Ovary (tissue), 3 donors: ENCODE measurements around the gene EIF4E1B.

Experiments used
- EP300 ChIP-seq: sonication (generic); formaldehyde crosslinking; IDR thresholded peaks from one replicate; pipeline ENCODE4 v1.6.1; 2017; ENCODE audit warnings: antibody characterized with exemption
- POLR2A ChIP-seq: fragments of 450-650 bp; IDR thresholded peaks from one replicate; pipeline ENCODE4 v1.6.1; 2017; ENCODE audit warnings: antibody characterized with exemption, mild to moderate bottlenecking, moderate library complexity
- TF ChIP-seq, protein P1 (sequence below), 3 donors: fragments of 450-650 bp in 2 of 3; fragments of 200-600 bp in 1 of 3; IDR thresholded peaks; one replicate each; pipeline versions ENCODE4 v1.5.1 to v1.8.0; 2016 to 2022; ENCODE audit warnings: antibody characterized with exemption in 3 of 3, mild to moderate bottlenecking in 1 of 3
- donor health status: DM: no; HTN: no; CAD: no.

DNA sequence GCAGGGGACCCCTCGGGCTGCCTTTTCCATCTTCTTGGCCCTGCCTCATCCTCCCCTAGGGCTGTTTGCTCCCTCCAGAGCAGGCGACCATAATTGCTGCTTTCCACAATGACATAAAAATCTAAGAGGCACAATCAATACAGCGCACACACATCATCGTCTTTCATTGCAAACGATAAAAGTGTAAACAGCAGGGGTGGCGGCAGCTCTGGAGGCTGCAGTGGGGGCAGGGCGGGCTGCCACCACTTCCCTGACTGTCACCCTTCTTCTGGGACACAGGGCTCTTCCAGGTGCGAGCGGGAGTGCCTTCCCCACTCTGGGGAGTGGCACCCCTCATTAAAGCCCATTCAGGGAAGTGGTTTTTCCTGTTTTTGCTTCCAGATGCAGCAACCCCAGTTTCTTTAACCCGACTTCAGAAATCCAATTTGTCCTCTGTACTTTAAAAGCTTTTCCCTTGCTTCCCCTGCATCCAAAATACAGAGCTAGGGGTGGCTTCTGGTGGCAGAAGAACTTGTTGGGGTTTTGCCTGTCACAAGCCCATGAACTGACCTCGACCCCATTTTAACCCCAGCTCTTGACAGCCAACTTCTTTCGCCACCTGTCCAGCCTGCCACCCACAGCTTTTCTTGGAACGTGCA is 62.5 kb downstream of the EIF4E1B start:
- TF ChIP-seq EP300: no peak
- TF ChIP-seq, protein P1, sequence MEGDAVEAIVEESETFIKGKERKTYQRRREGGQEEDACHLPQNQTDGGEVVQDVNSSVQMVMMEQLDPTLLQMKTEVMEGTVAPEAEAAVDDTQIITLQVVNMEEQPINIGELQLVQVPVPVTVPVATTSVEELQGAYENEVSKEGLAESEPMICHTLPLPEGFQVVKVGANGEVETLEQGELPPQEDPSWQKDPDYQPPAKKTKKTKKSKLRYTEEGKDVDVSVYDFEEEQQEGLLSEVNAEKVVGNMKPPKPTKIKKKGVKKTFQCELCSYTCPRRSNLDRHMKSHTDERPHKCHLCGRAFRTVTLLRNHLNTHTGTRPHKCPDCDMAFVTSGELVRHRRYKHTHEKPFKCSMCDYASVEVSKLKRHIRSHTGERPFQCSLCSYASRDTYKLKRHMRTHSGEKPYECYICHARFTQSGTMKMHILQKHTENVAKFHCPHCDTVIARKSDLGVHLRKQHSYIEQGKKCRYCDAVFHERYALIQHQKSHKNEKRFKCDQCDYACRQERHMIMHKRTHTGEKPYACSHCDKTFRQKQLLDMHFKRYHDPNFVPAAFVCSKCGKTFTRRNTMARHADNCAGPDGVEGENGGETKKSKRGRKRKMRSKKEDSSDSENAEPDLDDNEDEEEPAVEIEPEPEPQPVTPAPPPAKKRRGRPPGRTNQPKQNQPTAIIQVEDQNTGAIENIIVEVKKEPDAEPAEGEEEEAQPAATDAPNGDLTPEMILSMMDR (IDR thresholded peaks at IDR 0.05): no peak
- TF ChIP-seq POLR2A: no peak
